Measurements from ENCODE around the gene EHD4. TPM values are rescaled to one million over a fixed set of nuclear protein-coding genes. Genes with fewer than 3 reads are reported as not detected.

Gene EHD4
- total RNA-seq, 3 donors from 2014 or later: 26.4 to 39.0 (median 35.0) TPM

GRCh38 chr15:41890050-41890690 lies 82.2 kb downstream of the EHD4 start:
- intact Hi-C loops (cut with DNase I, micrococcal nuclease): no loop called here
- no peak for ATAC-seq

GRCh38 chr15:41888662-41889253 lies 83.6 kb downstream of the EHD4 start:
- intact Hi-C loops (cut with DNase I, micrococcal nuclease): no loop called here
- Histone ChIP-seq H3K9me3 (no peaks in the 10 kb centered on the region), H3K4me1 (ENCODE audit: low read depth) (peaks cover under 1% of the 10 kb centered on the region), H3K36me3 (ENCODE audit: low read depth) (no peaks in the 10 kb centered on the region), H3K4me3 (no peak overlapping the region)
- DNase-seq (no peak), ATAC-seq (no peak)
- no peak for TF ChIP-seq CTCF (IDR thresholded peaks at IDR 0.05)

More at GRCh38 chr15:41890050-41890690, 82.2 kb downstream of the EHD4 start:
- no peaks in the 10 kb centered on the region for H3K9me3 ChIP-seq
- DNase-seq: no peak
- TF ChIP-seq CTCF (IDR thresholded peaks at IDR 0.05): no peak
- H3K4me1 ChIP-seq (ENCODE audit: low read depth): peaks cover 9% of the 10 kb centered on the region
- no peak overlapping the region for H3K4me3 ChIP-seq
- no peaks in the 10 kb centered on the region for H3K36me3 ChIP-seq (ENCODE audit: low read depth)

GRCh38 chr15:41887893-41888292 lies 84.5 kb downstream of the EHD4 start:
- Histone ChIP-seq H3K4me3 (no peak overlapping the region), H3K36me3 (ENCODE audit: low read depth) (no peaks in the 10 kb centered on the region), H3K9me3 (no peaks in the 10 kb centered on the region), H3K4me1 (ENCODE audit: low read depth) (no peaks in the 10 kb centered on the region)
- DNase-seq: no peak
- no peak for ATAC-seq
- intact Hi-C loops (cut with DNase I, micrococcal nuclease): no loop called here
- TF ChIP-seq CTCF (IDR thresholded peaks at IDR 0.05): no peak

GRCh38 chr15:41887161-41887560 lies 85.2 kb downstream of the EHD4 start:
- H3K4me1 ChIP-seq (ENCODE audit: low read depth): peaks cover 5% of the 10 kb centered on the region
- no peaks in the 10 kb centered on the region for H3K36me3 ChIP-seq (ENCODE audit: low read depth)
- ATAC-seq: no peak
- H3K9me3 ChIP-seq: no peaks in the 10 kb centered on the region
- no peak for DNase-seq
- H3K4me3 ChIP-seq: no peak overlapping the region
- no peak for TF ChIP-seq CTCF (IDR thresholded peaks at IDR 0.05)
- intact Hi-C loops (cut with DNase I, micrococcal nuclease): no loop called here

GRCh38 chr15:41886741-41887140 lies 85.6 kb downstream of the EHD4 start:
- Histone ChIP-seq H3K9me3 (no peaks in the 10 kb centered on the region), H3K4me3 (no peak overlapping the region), H3K36me3 (ENCODE audit: low read depth) (no peaks in the 10 kb centered on the region), H3K4me1 (ENCODE audit: low read depth) (peaks cover 9% of the 10 kb centered on the region)
- DNase-seq (no peak), ATAC-seq (no peak)
- TF ChIP-seq CTCF (IDR thresholded peaks at IDR 0.05): no peak
- intact Hi-C loops (cut with DNase I, micrococcal nuclease): no loop called here
